Suprapubic skin (tissue), 4 donors: ENCODE measurements around the gene GAB4. TPM values are rescaled to one million over a fixed set of nuclear protein-coding genes. Genes with fewer than 3 reads are reported as not detected.

Experiments used
- DNase-seq, 2 donors: peaks; one replicate each; pipeline ENCODE4 v3.0.0-alpha.2; 2019; ENCODE audit warnings: low spot score in 2 of 2
- H3K27ac ChIP-seq: fragments of 200-600 bp; sonication (generic); one replicate; pipeline ENCODE4 v1.5.1; 2019
- H3K27me3 ChIP-seq: fragments of 200-600 bp; sonication (generic); one replicate; pipeline ENCODE4 v1.5.1; 2019
- H3K36me3 ChIP-seq: fragments of 200-600 bp; sonication (generic); one replicate; pipeline ENCODE4 v1.5.1; 2019
- H3K4me1 ChIP-seq: fragments of 200-600 bp; sonication (generic); one replicate; pipeline ENCODE4 v1.5.1; 2019
- H3K4me3 ChIP-seq: fragments of 200-600 bp; sonication (generic); one replicate; pipeline ENCODE4 v1.5.1; 2019; ENCODE audit warnings: mild to moderate bottlenecking
- H3K9me3 ChIP-seq: fragments of 200-600 bp; sonication (generic); one replicate; pipeline ENCODE4 v1.5.1; 2019
- CTCF ChIP-seq, 2 donors: fragments of 200-600 bp in 1 of 2; fragments of 450-650 bp in 1 of 2; sonication (generic) in 1 of 2; IDR thresholded peaks; one replicate each; pipeline ENCODE4 v1.5.1; 2016 to 2019; ENCODE audit warnings: antibody characterized with exemption in 2 of 2, mild to moderate bottlenecking in 1 of 2, moderate library complexity in 1 of 2
- EP300 ChIP-seq: sonication (generic); formaldehyde crosslinking; IDR thresholded peaks from one replicate; pipeline ENCODE4 v1.6.1; 2017; ENCODE audit warnings: antibody characterized with exemption
- POLR2A ChIP-seq, 2 donors: fragments of 450-650 bp; IDR thresholded peaks; one replicate each; pipeline ENCODE4 v1.6.1; 2017; ENCODE audit warnings: antibody characterized with exemption in 2 of 2, mild to moderate bottlenecking in 2 of 2, moderate library complexity in 2 of 2
- POLR2AphosphoS5 ChIP-seq, 3 donors: sonication (generic); formaldehyde crosslinking; IDR thresholded peaks; one replicate each; pipeline ENCODE4 v1.6.1; 2017; ENCODE audit warnings: antibody characterized with exemption in 3 of 3
- WGBS: methylation state at CpG from one replicate; pipeline ENCODE4 v1.1.5; 2018; 5-methylcytosine and 5-hydroxymethylcytosine counted together
- total RNA-seq, 4 donors: library from RNA; depleted of rRNA; stranded (reverse); fragments of >200 nt; gene quantifications; one replicate each; pipeline ENCODE4 v1.1.0, GENCODE V29; 2016

The GAB4 gene
- total RNA-seq, 4 donors from 2014 or later = 0.21 to 0.32 TPM; not detected in 2

- 23% methylated on average over 4 of the region's 7 CpGs for WGBS
- peaks cover 9% of the 10 kb centered on the region for H3K27me3 ChIP-seq
- H3K36me3 ChIP-seq = no peaks in the 10 kb centered on the region
- no peaks in the 10 kb centered on the region for H3K9me3 ChIP-seq
- no peaks in the 10 kb centered on the region for H3K4me1 ChIP-seq
- TF ChIP-seq EP300 (no peak), POLR2AphosphoS5 (IDR thresholded peaks at IDR 0.05) (no peak), POLR2A (IDR thresholded peaks at IDR 0.05) (no peak), CTCF (IDR thresholded peaks at IDR 0.05) (no peak)
- H3K4me3 ChIP-seq = no peak overlapping the region
- no peak overlapping the region for H3K27ac ChIP-seq
- DNase-seq = no peak
These were observed 74.4 kb downstream of the GAB4 start for GRCh38 chr22:16933291-16934282.

- DNase-seq = no peak
- Histone ChIP-seq H3K9me3 (no peaks in the 10 kb centered on the region), H3K36me3 (no peaks in the 10 kb centered on the region), H3K27me3 (peaks cover 9% of the 10 kb centered on the region), H3K4me1 (no peaks in the 10 kb centered on the region), H3K4me3 (no peak overlapping the region), H3K27ac (no peak overlapping the region)
- WGBS = 40% methylated on average over 3 of the region's 3 CpGs
- TF ChIP-seq POLR2AphosphoS5 (IDR thresholded peaks at IDR 0.05) = no peak
- TF ChIP-seq POLR2A (IDR thresholded peaks at IDR 0.05) = no peak
- no peak for TF ChIP-seq EP300
- TF ChIP-seq CTCF (IDR thresholded peaks at IDR 0.05) = no peak
These were observed 75.4 kb downstream of the GAB4 start for GRCh38 chr22:16932577-16932976.

- DNase-seq = no peak
- Histone ChIP-seq H3K27ac (no peak overlapping the region), H3K4me1 (no peaks in the 10 kb centered on the region), H3K4me3 (no peak overlapping the region), H3K36me3 (no peaks in the 10 kb centered on the region), H3K9me3 (no peaks in the 10 kb centered on the region), H3K27me3 (peaks cover 30% of the 10 kb centered on the region)
- no peak for TF ChIP-seq CTCF (IDR thresholded peaks at IDR 0.05)
- TF ChIP-seq POLR2A (IDR thresholded peaks at IDR 0.05) = no peak
- no peak for TF ChIP-seq EP300
- no peak for TF ChIP-seq POLR2AphosphoS5 (IDR thresholded peaks at IDR 0.05)
- 74% methylated on average over 4 of the region's 4 CpGs for WGBS
These were observed 82.5 kb downstream of the GAB4 start for GRCh38 chr22:16925407-16925966.

GRCh38 chr22:16922706-16923105 is 85.3 kb downstream of the GAB4 start:
- H3K4me1 ChIP-seq = no peaks in the 10 kb centered on the region
- no peaks in the 10 kb centered on the region for H3K9me3 ChIP-seq
- TF ChIP-seq CTCF (IDR thresholded peaks at IDR 0.05) (no peak), POLR2AphosphoS5 (IDR thresholded peaks at IDR 0.05) (no peak), EP300 (no peak)
- no peak for DNase-seq
- peaks cover 22% of the 10 kb centered on the region for H3K27me3 ChIP-seq
- WGBS = 0% methylated on average over 1 of the region's 1 CpG
- H3K27ac ChIP-seq = no peak overlapping the region
- no peak overlapping the region for H3K4me3 ChIP-seq
- H3K36me3 ChIP-seq = no peaks in the 10 kb centered on the region

- no peak for DNase-seq
- 54% methylated on average over 2 of the region's 2 CpGs for WGBS
- peaks cover 22% of the 10 kb centered on the region for H3K27me3 ChIP-seq
- no peak overlapping the region for H3K27ac ChIP-seq
- no peaks in the 10 kb centered on the region for H3K9me3 ChIP-seq
- TF ChIP-seq CTCF (IDR thresholded peaks at IDR 0.05) = no peak
- no peak for TF ChIP-seq EP300
- no peak for TF ChIP-seq POLR2A (IDR thresholded peaks at IDR 0.05)
- TF ChIP-seq POLR2AphosphoS5 (IDR thresholded peaks at IDR 0.05) = no peak
- no peak overlapping the region for H3K4me3 ChIP-seq
- H3K4me1 ChIP-seq = peaks cover 2% of the 10 kb centered on the region
- no peaks in the 10 kb centered on the region for H3K36me3 ChIP-seq
These were observed 85.9 kb downstream of the GAB4 start for GRCh38 chr22:16922076-16922475.
